ENCODE data around the gene HELZ2.

The HELZ2 gene

DNA sequence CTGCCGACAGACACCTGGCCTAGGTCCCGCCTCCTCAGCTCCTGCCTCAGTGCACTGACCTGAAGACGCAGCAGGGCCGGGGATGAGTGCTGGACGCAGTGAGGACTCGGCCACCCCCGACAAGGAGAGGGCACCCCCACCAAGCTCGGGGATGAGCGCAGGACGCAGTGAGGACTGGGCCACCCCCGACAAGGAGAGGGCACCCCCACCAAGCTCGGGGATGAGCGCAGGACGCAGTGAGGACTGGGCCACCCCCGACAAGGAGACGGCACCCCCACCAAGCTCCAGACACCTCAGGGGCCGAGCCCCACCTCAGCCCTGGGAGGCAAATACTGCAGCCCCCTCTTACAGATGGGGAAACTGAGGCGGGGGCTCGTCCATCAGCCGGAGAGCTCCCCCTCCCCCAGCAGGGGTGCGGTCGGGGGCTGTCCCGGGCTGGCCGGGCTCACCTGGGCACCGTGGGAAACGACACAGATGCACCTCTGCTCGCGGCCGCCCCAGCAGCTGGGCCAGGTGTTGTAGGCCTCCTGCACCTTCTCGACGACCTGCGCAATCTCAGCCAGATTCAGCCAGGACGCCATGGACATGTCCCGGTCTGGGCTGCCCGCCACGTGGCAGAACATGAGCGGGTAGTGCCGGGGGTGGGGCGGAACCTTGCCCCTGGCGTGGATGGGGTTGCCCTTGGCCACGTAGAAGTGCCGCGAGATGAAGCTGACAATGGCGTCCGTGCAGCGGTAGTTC lies 7.5 kb downstream of the HELZ2 start:
- no peak overlapping the region for H3K27ac ChIP-seq (ENCODE audit: low read length)
- H3K27me3 ChIP-seq (ENCODE audit: low read depth, low read length): no peaks in the 10 kb centered on the region
- no peaks in the 10 kb centered on the region for H3K4me1 ChIP-seq (ENCODE audit: control insufficient read depth in 1 of 2, insufficient read depth in 2 of 2, low read length in 2 of 2)
- no peak overlapping the region for H3K4me3 ChIP-seq (ENCODE audit: low read depth in 1 of 2, low read length in 2 of 2)
- H3K9me3 ChIP-seq (ENCODE audit: control insufficient read depth in 1 of 2, low read length in 2 of 2): no peaks in the 10 kb centered on the region
- peaks cover 0 to 52% of the 10 kb centered on the region in 2 donors for H3K36me3 ChIP-seq (ENCODE audit: control insufficient read depth in 1 of 2, insufficient read depth in 2 of 2, low read length in 2 of 2)

GRCh38 chr20:63565699-63566335 lies 8.2 kb downstream of the HELZ2 start:
- Histone ChIP-seq H3K36me3 (ENCODE audit: control insufficient read depth in 1 of 2, insufficient read depth in 2 of 2, low read length in 2 of 2) (peaks cover 0 to 59% of the 10 kb centered on the region in 2 donors), H3K27me3 (ENCODE audit: low read depth, low read length) (no peaks in the 10 kb centered on the region), H3K9me3 (ENCODE audit: control insufficient read depth in 1 of 2, low read length in 2 of 2) (no peaks in the 10 kb centered on the region), H3K4me3 (ENCODE audit: low read depth in 1 of 2, low read length in 2 of 2) (no peak overlapping the region), H3K4me1 (ENCODE audit: control insufficient read depth in 1 of 2, insufficient read depth in 2 of 2, low read length in 2 of 2) (no peaks in the 10 kb centered on the region), H3K27ac (ENCODE audit: low read length) (no peak overlapping the region)

DNA sequence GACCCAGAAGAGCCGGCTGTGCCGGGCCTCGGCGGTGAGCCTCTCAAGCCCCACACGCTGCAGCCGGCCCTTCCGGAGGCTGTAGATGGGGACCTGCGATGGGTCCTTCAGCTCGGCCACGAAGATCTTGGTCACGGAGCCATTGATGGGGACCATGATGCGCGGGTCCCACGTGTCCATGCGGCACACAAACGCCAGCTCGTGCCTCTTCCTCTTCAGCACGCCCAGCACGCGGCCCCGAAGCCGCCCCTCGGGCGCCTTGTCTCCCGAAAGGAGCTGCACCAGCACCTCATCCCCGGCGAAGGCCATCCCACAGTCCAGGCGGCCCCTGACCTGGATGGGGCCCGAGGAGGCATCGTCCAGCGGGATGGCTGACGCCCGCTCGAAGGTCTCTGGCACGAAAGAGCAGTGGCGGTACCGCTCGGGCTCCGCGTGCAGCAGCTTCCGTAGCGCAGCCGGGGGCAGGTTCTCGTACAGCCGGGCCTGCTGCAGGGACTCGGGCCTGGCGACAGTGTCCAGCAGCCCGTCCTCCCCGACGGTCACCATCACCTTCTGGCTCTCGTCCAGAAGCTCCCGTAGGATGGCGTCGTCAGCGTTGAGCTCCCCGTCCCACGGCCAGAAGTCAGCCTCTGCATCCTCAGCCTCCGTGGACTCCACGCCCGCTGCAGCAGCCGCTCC lies 8.9 kb downstream of the HELZ2 start:
- Histone ChIP-seq H3K27ac (ENCODE audit: low read length) (no peak overlapping the region), H3K4me3 (ENCODE audit: low read depth in 1 of 2, low read length in 2 of 2) (no peak overlapping the region), H3K36me3 (ENCODE audit: control insufficient read depth in 1 of 2, insufficient read depth in 2 of 2, low read length in 2 of 2) (peaks cover 0 to 66% of the 10 kb centered on the region in 2 donors), H3K9me3 (ENCODE audit: control insufficient read depth in 1 of 2, low read length in 2 of 2) (no peaks in the 10 kb centered on the region), H3K27me3 (ENCODE audit: low read depth, low read length) (no peaks in the 10 kb centered on the region), H3K4me1 (ENCODE audit: control insufficient read depth in 1 of 2, insufficient read depth in 2 of 2, low read length in 2 of 2) (no peaks in the 10 kb centered on the region)

DNA sequence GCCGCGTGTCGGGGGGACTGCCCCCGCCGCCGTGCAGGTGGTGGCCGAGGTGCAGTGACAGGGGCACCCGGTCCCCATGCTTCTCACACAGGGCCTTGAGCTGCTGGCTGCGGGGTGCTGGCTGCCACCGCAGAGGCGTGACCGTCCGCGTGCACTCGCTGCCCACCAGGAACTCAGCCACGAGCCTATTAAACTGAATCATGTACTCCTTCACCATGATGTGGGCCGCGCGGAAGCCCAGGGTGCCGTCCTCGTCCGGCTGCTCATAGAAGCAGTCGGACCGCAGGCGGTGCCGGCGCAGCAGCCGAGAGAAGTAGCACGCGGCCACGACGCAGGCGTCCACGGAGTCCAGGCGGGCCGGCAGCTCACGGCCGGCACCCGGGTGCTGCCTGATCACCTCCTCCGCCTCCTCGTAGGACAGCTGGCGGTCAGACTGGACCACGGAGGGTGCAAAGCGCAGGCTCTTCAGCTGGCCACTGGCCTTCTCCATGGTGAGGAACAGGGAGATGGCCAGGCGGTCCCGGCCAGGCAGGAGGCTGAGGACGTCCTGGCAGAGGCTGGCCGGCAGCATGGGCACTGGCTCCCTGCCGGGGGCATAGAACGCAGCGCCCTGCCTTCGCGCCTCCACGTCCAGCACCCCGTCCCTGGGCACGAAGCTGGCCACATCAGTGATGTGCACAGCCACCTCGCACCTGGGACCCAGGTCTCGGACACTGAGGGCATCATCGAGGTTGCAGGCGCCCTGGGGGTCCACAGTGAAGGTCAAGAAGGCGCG lies 9.8 kb downstream of the HELZ2 start:
- Histone ChIP-seq H3K9me3 (ENCODE audit: control insufficient read depth in 1 of 2, low read length in 2 of 2) (no peaks in the 10 kb centered on the region), H3K4me1 (ENCODE audit: control insufficient read depth in 1 of 2, insufficient read depth in 2 of 2, low read length in 2 of 2) (no peaks in the 10 kb centered on the region), H3K36me3 (ENCODE audit: control insufficient read depth in 1 of 2, insufficient read depth in 2 of 2, low read length in 2 of 2) (peaks cover 0 to 72% of the 10 kb centered on the region in 2 donors), H3K27ac (ENCODE audit: low read length) (no peak overlapping the region), H3K4me3 (ENCODE audit: low read depth in 1 of 2, low read length in 2 of 2) (no peak overlapping the region), H3K27me3 (ENCODE audit: low read depth, low read length) (no peaks in the 10 kb centered on the region)

DNA sequence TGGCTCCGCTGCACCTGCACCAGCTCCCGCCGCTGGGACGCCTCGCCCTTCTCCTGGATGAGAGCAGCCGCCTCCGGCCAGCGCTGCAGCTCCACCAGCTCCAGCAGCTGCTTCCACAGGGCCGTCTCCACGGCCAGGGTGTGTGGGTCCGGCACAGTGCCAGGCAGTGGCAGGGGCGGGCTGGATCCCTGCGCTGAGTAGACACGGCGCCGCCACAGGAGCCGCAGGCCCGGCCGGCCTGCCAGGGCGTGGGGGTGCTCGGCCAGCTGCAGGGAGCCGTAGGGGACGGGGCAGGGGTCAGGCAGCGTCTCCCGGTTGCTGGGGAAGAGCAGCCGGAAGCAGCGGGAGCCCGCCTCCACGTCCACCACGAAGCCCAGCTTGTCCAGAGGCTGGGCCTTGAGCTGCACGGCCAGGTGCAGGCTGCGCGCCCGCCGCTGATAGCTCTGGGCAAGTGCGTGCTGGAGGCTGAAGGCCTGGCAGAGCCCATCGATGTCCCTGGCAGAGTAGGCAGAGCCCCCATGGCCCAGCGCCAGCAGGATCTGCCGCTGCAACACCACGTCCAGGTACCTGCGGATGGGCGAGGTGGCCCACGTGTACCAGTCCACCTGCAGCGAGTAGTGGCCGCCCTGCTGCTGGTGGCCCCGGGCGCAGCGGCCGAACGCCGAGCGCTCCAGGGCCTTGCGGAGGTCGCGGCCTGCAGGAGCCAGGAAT lies 10.7 kb downstream of the HELZ2 start:
- H3K9me3 ChIP-seq (ENCODE audit: control insufficient read depth in 1 of 2, low read length in 2 of 2): no peaks in the 10 kb centered on the region

GRCh38 chr20:63562461-63563224 lies 11.4 kb downstream of the HELZ2 start:
- no peaks in the 10 kb centered on the region for H3K4me1 ChIP-seq (ENCODE audit: control insufficient read depth in 1 of 2, insufficient read depth in 2 of 2, low read length in 2 of 2)
- no peak overlapping the region for H3K27ac ChIP-seq (ENCODE audit: low read length)
- H3K9me3 ChIP-seq (ENCODE audit: control insufficient read depth in 1 of 2, low read length in 2 of 2): no peaks in the 10 kb centered on the region
- peaks cover 0 to 77% of the 10 kb centered on the region in 2 donors for H3K36me3 ChIP-seq (ENCODE audit: control insufficient read depth in 1 of 2, insufficient read depth in 2 of 2, low read length in 2 of 2)
- H3K27me3 ChIP-seq (ENCODE audit: low read depth, low read length): no peaks in the 10 kb centered on the region
- no peak overlapping the region for H3K4me3 ChIP-seq (ENCODE audit: low read depth in 1 of 2, low read length in 2 of 2)

More for the DNA sequence above, 10.7 kb downstream of the HELZ2 start:
- Histone ChIP-seq H3K27ac (ENCODE audit: low read length) (no peak overlapping the region), H3K4me1 (ENCODE audit: control insufficient read depth in 1 of 2, insufficient read depth in 2 of 2, low read length in 2 of 2) (no peaks in the 10 kb centered on the region), H3K36me3 (ENCODE audit: control insufficient read depth in 1 of 2, insufficient read depth in 2 of 2, low read length in 2 of 2) (peaks cover 0 to 77% of the 10 kb centered on the region in 2 donors), H3K4me3 (ENCODE audit: low read depth in 1 of 2, low read length in 2 of 2) (no peak overlapping the region), H3K27me3 (ENCODE audit: low read depth, low read length) (no peaks in the 10 kb centered on the region)

- Histone ChIP-seq H3K27ac (ENCODE audit: low read length) (no peak overlapping the region), H3K9me3 (ENCODE audit: control insufficient read depth in 1 of 2, low read length in 2 of 2) (no peaks in the 10 kb centered on the region), H3K36me3 (ENCODE audit: control insufficient read depth in 1 of 2, insufficient read depth in 2 of 2, low read length in 2 of 2) (peaks cover 0 to 77% of the 10 kb centered on the region in 2 donors)
Measured at GRCh38 chr20:63561624-63562396, 12.2 kb downstream of the HELZ2 start.

GRCh38 chr20:63560856-63561609 lies 13.0 kb downstream of the HELZ2 start:
- Histone ChIP-seq H3K36me3 (ENCODE audit: control insufficient read depth in 1 of 2, insufficient read depth in 2 of 2, low read length in 2 of 2) (peaks cover 0 to 70% of the 10 kb centered on the region in 2 donors), H3K9me3 (ENCODE audit: control insufficient read depth in 1 of 2, low read length in 2 of 2) (no peaks in the 10 kb centered on the region), H3K4me1 (ENCODE audit: control insufficient read depth in 1 of 2, insufficient read depth in 2 of 2, low read length in 2 of 2) (no peaks in the 10 kb centered on the region), H3K27me3 (ENCODE audit: low read depth, low read length) (no peaks in the 10 kb centered on the region), H3K4me3 (ENCODE audit: low read depth in 1 of 2, low read length in 2 of 2) (no peak overlapping the region), H3K27ac (ENCODE audit: low read length) (no peak overlapping the region)

More at GRCh38 chr20:63561624-63562396, 12.2 kb downstream of the HELZ2 start:
- Histone ChIP-seq H3K27me3 (ENCODE audit: low read depth, low read length) (no peaks in the 10 kb centered on the region), H3K4me1 (ENCODE audit: control insufficient read depth in 1 of 2, insufficient read depth in 2 of 2, low read length in 2 of 2) (no peaks in the 10 kb centered on the region), H3K4me3 (ENCODE audit: low read depth in 1 of 2, low read length in 2 of 2) (no peak overlapping the region)

GRCh38 chr20:63560333-63560805 lies 13.7 kb downstream of the HELZ2 start:
- Histone ChIP-seq H3K4me1 (ENCODE audit: control insufficient read depth in 1 of 2, insufficient read depth in 2 of 2, low read length in 2 of 2) (no peaks in the 10 kb centered on the region), H3K9me3 (ENCODE audit: control insufficient read depth in 1 of 2, low read length in 2 of 2) (no peaks in the 10 kb centered on the region), H3K27ac (ENCODE audit: low read length) (no peak overlapping the region), H3K4me3 (ENCODE audit: low read depth in 1 of 2, low read length in 2 of 2) (no peak overlapping the region), H3K27me3 (ENCODE audit: low read depth, low read length) (no peaks in the 10 kb centered on the region), H3K36me3 (ENCODE audit: control insufficient read depth in 1 of 2, insufficient read depth in 2 of 2, low read length in 2 of 2) (peaks cover 0 to 63% of the 10 kb centered on the region in 2 donors)

All from muscle layer of duodenum (tissue), 2 donors.